Adipocyte (in vitro differentiated cells): Measurements from ENCODE around the gene B3GLCT.

ENCODE experiments used
- DNase-seq: peaks from one replicate; pipeline ENCODE4 v3.0.0-alpha.2; 2015; ENCODE audit warnings: low read depth
- H3K27me3 ChIP-seq: replicated peaks from 2 replicates; pipeline ENCODE4 v1.7.0; 2013; ENCODE audit warnings: mild to moderate bottlenecking, low read length, moderate library complexity; ENCODE audit not compliant: control insufficient read depth, insufficient read depth
- H3K36me3 ChIP-seq: 2 replicates; pipeline ENCODE4 v1.7.0; 2013; ENCODE audit warnings: low read length, mild to moderate bottlenecking, moderate library complexity; ENCODE audit not compliant: control insufficient read depth, insufficient read depth, severe bottlenecking
- H3K4me1 ChIP-seq: 2 replicates; pipeline ENCODE4 v1.7.0; 2013; ENCODE audit warnings: mild to moderate bottlenecking, low read length, moderate library complexity; ENCODE audit not compliant: control insufficient read depth, insufficient read depth
- H3K4me3 ChIP-seq: 2 replicates; pipeline ENCODE4 v1.7.0; 2013; ENCODE audit warnings: mild to moderate bottlenecking, low read length, moderate library complexity
- H3K9ac ChIP-seq: 2 replicates; pipeline ENCODE4 v1.7.0; 2013; ENCODE audit warnings: mild to moderate bottlenecking, low read length, moderate library complexity
- H3K9me3 ChIP-seq: 2 replicates; pipeline ENCODE4 v1.7.0; 2013; ENCODE audit warnings: mild to moderate bottlenecking, low read length, moderate library complexity; ENCODE audit not compliant: control insufficient read depth

Gene B3GLCT

DNA sequence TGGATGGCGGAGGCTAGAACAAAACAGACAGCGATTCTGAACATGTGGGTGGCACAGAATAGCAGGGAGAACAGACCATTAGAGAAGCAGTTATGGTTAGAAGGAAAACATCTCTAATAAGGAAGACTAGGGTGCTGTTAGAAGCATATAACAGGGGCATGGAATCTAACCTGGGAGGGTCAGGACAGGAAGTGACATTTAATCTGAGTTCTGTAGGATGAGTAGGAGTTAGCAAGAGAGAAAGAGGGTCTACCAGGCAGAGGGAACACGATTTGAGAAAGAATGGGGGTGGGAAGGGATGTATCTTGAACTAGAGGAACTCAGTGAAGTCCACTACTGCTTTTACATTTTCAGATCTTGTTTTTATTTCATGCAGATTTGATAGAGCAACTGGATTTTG, 48.6 kb downstream of the B3GLCT start:
- Histone ChIP-seq H3K9me3 (no peaks in the 10 kb centered on the region), H3K36me3 (peaks cover 4% of the 10 kb centered on the region), H3K4me3 (no peak overlapping the region), H3K9ac (no peak overlapping the region), H3K4me1 (no peaks in the 10 kb centered on the region), H3K27me3 (no peaks in the 10 kb centered on the region)
- DNase-seq: no peak

DNA sequence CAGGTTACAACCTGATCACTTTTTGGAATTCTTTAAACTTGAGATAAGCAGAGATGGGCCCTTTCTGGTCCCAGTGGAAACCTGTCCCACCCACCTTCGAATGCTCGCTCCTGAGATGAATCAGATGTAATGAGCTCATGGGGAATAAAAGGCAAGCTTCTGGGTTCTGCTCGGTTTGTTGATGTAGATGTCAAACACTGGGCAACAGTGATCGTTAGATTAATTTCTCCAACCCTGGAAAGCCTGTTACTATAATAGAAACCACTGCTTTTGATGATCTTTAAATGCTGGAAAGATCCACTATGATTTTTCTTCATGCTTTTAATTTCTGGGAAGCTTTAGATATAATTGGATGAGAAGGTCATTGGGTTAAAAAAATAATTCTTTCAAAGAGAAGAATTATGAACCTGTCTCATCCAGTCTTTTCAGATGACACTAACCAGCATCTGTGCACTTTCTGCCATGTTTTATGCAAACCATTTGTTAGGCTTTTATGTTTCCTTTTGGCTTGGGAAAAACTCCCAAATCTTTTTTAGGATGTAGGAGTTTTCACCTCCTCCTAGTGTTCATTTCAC, 49.3 kb downstream of the B3GLCT start:
- no peaks in the 10 kb centered on the region for H3K4me1 ChIP-seq
- no peaks in the 10 kb centered on the region for H3K9me3 ChIP-seq
- DNase-seq: no peak
- no peak overlapping the region for H3K4me3 ChIP-seq
- no peaks in the 10 kb centered on the region for H3K27me3 ChIP-seq
- peaks cover 4% of the 10 kb centered on the region for H3K36me3 ChIP-seq
- no peak overlapping the region for H3K9ac ChIP-seq

GRCh38 chr13:31250435-31250834, 50.7 kb downstream of the B3GLCT start:
- no peaks in the 10 kb centered on the region for H3K9me3 ChIP-seq
- H3K4me1 ChIP-seq: no peaks in the 10 kb centered on the region
- no peak overlapping the region for H3K9ac ChIP-seq
- no peaks in the 10 kb centered on the region for H3K27me3 ChIP-seq
- H3K4me3 ChIP-seq: no peak overlapping the region
- no peak for DNase-seq
- peaks cover 4% of the 10 kb centered on the region for H3K36me3 ChIP-seq

- no peaks in the 10 kb centered on the region for H3K4me1 ChIP-seq
- H3K27me3 ChIP-seq: no peaks in the 10 kb centered on the region
- DNase-seq: no peak
- peaks cover 13% of the 10 kb centered on the region for H3K36me3 ChIP-seq
- no peak overlapping the region for H3K9ac ChIP-seq
- no peak overlapping the region for H3K4me3 ChIP-seq
- peaks cover 16% of the 10 kb centered on the region for H3K9me3 ChIP-seq
Observed at GRCh38 chr13:31261241-31261640, 61.5 kb downstream of the B3GLCT start.

- Histone ChIP-seq H3K9ac (no peak overlapping the region), H3K4me1 (no peaks in the 10 kb centered on the region), H3K36me3 (peaks cover 9% of the 10 kb centered on the region), H3K27me3 (no peaks in the 10 kb centered on the region), H3K9me3 (peaks cover 5% of the 10 kb centered on the region), H3K4me3 (no peak overlapping the region)
- DNase-seq: no peak
Observed at GRCh38 chr13:31263346-31263745, 63.6 kb downstream of the B3GLCT start.

DNA sequence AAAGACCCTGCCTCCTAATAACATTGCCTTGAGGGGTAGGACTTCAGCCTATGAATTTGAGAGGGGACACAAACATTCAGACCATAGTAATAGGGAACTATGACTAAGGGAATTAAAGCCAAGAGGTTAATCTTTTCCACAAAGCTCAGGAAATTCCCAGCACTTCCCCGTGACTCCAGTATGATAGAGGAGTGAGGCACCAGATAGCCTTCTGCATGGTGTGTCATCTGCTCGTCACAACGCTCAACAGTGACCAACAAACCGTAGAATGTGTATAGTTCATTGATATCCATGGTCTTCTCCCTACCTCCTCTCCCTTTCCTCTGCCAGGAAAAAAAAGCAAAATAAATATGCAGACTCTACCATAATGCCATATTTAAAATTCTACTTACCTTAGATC, 64.4 kb downstream of the B3GLCT start:
- H3K4me3 ChIP-seq: no peak overlapping the region
- H3K4me1 ChIP-seq: no peaks in the 10 kb centered on the region
- no peaks in the 10 kb centered on the region for H3K27me3 ChIP-seq
- no peaks in the 10 kb centered on the region for H3K9me3 ChIP-seq
- no peak for DNase-seq
- peaks cover 9% of the 10 kb centered on the region for H3K36me3 ChIP-seq
- no peak overlapping the region for H3K9ac ChIP-seq

DNA sequence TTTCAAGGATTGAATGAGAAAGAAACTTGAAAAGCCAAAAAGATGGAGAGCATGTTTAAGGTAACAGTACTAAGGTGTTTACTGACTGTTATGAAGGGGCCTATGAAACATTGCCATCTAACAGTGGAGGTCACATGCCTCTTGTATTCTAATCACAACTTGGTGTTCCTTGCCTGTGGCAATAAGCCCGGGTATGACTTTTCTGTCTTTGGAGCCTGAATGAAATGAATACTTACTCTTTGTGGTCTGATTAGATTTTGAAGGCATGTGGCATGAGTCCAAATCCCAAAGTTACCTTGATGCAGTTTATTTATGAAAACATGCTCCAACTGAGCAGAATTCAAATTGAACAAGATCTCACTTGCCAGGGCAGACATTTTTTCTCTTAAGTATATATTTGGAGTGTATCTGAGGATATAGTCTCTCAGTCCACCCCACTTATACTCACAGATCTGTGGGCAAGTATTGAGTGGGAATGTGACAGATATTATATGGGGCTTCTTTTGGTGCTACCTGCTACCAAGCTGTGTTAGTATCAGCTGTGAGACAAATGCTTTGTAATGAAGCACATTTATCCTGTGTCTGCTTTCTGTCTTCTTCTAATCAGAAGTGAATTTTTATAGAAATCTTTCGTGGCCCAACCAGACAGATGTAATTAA, 67.5 kb downstream of the B3GLCT start:
- Histone ChIP-seq H3K9ac (no peak overlapping the region), H3K36me3 (peaks cover 13% of the 10 kb centered on the region), H3K27me3 (no peaks in the 10 kb centered on the region), H3K4me3 (no peak overlapping the region), H3K4me1 (no peaks in the 10 kb centered on the region), H3K9me3 (peaks cover 5% of the 10 kb centered on the region)
- DNase-seq: peak; percentile 5

GRCh38 chr13:31274390-31274789, 74.6 kb downstream of the B3GLCT start:
- Histone ChIP-seq H3K4me3 (no peak overlapping the region), H3K9ac (no peak overlapping the region), H3K27me3 (no peaks in the 10 kb centered on the region), H3K4me1 (no peaks in the 10 kb centered on the region), H3K36me3 (peaks cover 23% of the 10 kb centered on the region), H3K9me3 (peaks cover 5% of the 10 kb centered on the region)
- DNase-seq: no peak

DNA sequence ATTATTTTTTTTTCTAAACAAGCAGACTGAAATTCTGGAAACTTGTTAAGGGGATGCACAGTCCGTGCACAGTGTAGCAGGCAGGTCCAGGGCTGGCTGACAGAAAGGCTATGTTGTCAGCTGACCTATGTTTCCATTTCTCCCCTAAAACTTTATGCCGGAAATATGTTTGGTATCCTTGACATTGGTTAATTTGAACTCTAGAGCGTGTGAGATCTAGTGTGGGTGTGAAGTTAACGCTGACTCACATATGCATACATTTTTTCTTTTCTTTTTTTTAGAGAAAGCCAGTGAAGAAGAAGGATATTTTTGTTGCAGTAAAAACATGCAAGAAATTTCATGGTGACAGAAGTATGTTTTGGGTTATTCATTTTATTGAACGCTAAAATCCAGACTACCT, 76.6 kb downstream of the B3GLCT start:
- Histone ChIP-seq H3K4me3 (no peak overlapping the region), H3K36me3 (peaks cover 12% of the 10 kb centered on the region), H3K27me3 (no peaks in the 10 kb centered on the region), H3K9me3 (no peaks in the 10 kb centered on the region), H3K9ac (no peak overlapping the region), H3K4me1 (no peaks in the 10 kb centered on the region)
- no peak for DNase-seq

DNA sequence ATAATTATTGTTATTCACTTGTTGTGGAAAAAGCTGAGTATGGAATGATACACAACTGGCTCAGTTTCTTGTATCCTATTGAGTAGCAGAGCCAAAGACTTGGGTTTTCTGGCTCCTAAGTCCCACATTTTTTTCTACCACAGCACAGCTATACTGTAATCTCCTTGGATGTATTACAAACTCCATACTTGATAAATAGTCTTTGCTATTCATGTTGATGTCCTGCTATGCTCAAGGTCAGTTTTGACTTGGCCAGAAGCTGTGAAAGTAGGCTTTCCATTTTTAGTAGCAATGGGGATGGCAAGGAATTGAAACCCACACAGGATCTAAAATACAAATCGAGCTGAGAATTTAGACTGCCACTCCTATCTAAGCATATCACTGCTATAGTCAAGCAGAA, 79.1 kb downstream of the B3GLCT start:
- Histone ChIP-seq H3K9ac (no peak overlapping the region), H3K4me3 (no peak overlapping the region), H3K9me3 (no peaks in the 10 kb centered on the region), H3K27me3 (no peaks in the 10 kb centered on the region), H3K36me3 (peaks cover 12% of the 10 kb centered on the region), H3K4me1 (no peaks in the 10 kb centered on the region)
- no peak for DNase-seq

DNA sequence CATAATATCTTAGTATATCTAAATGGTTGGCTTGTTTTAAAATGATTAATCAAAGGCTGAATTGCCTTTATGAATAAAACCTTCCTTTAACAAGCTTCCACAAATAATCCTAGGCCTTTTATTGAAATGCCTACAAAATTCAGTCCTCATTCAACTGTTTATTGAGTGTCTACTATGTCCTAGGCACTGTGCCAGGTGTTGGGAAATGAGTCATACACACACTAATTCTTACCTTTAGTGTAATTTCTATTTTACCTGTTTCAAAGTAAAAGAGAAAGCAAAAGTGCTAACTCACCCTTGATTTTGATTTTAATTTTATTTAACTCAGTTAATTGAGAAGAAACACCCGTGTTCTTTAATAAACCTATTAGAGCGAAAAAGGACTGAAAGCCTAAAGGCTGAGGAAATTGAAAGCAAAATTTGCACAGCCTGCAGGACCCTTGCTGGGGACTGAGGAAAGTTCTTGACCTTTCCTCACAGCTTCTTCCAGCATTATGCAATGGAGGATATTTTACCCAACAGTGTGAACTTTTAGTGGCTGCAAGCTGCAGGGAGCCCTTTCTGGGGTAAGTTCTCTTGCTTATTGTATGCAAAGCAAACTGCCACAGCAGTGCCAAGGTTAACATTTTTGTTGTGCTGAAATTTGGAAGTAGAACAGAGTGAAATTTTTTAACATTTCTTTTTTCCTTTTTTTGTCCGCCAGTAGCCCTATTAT, 83.1 kb downstream of the B3GLCT start:
- H3K9ac ChIP-seq: no peak overlapping the region
- H3K4me1 ChIP-seq: no peaks in the 10 kb centered on the region
- no peaks in the 10 kb centered on the region for H3K9me3 ChIP-seq
- H3K36me3 ChIP-seq: peaks cover 9% of the 10 kb centered on the region
- no peaks in the 10 kb centered on the region for H3K27me3 ChIP-seq
- no peak overlapping the region for H3K4me3 ChIP-seq
- DNase-seq: no peak
